ENCODE data around the gene MIA.
"Not testable (repeated sequence)": the region's sequence is repeated elsewhere in the genome, so short reads cannot be mapped to it uniquely, and the experiment has no call there.

Gene MIA

GRCh38 chr19:40762754-40763470 lies 12.4 kb upstream of the MIA start:
- DNase-seq (ENCODE audit: extremely low read depth, low read depth) = no peak
- no peak for TF ChIP-seq CTCF (IDR thresholded peaks at IDR 0.05; ENCODE audit: low read depth, low read length)

GRCh38 chr19:40763526-40763925 lies 11.8 kb upstream of the MIA start:
- TF ChIP-seq CTCF (IDR thresholded peaks at IDR 0.05; ENCODE audit: low read depth, low read length) = no peak
- DNase-seq (ENCODE audit: extremely low read depth, low read depth) = no peak

GRCh38 chr19:40763963-40764362 lies 11.4 kb upstream of the MIA start:
- TF ChIP-seq CTCF (IDR thresholded peaks at IDR 0.05; ENCODE audit: low read depth, low read length) = no peak
- DNase-seq (ENCODE audit: extremely low read depth, low read depth) = no peak

GRCh38 chr19:40766385-40766784 lies 8.9 kb upstream of the MIA start:
- not testable (repeated sequence) for DNase-seq (ENCODE audit: extremely low read depth, low read depth)

GRCh38 chr19:40768869-40769268 lies 6.5 kb upstream of the MIA start:
- DNase-seq (ENCODE audit: extremely low read depth, low read depth) = no peak
- TF ChIP-seq CTCF (IDR thresholded peaks at IDR 0.05; ENCODE audit: low read depth, low read length) = no peak

GRCh38 chr19:40771101-40771862 lies 4.0 kb upstream of the MIA start:
- DNase-seq (ENCODE audit: extremely low read depth, low read depth) = not testable (repeated sequence)

- no peak for TF ChIP-seq CTCF (IDR thresholded peaks at IDR 0.05; ENCODE audit: low read depth, low read length)
- DNase-seq (ENCODE audit: extremely low read depth, low read depth) = no peak
Measured at GRCh38 chr19:40775632-40776022, 306 bp downstream of the MIA start.

- TF ChIP-seq CTCF (IDR thresholded peaks at IDR 0.05; ENCODE audit: low read depth, low read length) = no peak
- no peak for DNase-seq (ENCODE audit: extremely low read depth, low read depth)
Measured at GRCh38 chr19:40776364-40776763, 1.0 kb downstream of the MIA start.

All from AG09319 (cell line).